SU-DHL-6 (cell line): ENCODE measurements around the gene MMP11.

Experiments used
- H2AFZ ChIP-seq: fragments of 200-600 bp; sonication (generic); 2 replicates; pipeline ENCODE4 v1.6.1; 2014; ENCODE audit warnings: low read depth, mild to moderate bottlenecking, moderate library complexity, mixed read lengths, antibody characterized with exemption, low read length; ENCODE audit not compliant: severe bottlenecking
- H3F3A ChIP-seq: fragments of 200-600 bp; shearing (Covaris generic); 2 replicates; pipeline ENCODE4 v1.6.0; 2016; ENCODE audit warnings: antibody characterized with exemption, mild to moderate bottlenecking; ENCODE audit not compliant: insufficient read depth
- H3K27ac ChIP-seq: fragments of 200-600 bp; sonication (generic); 2 replicates; pipeline ENCODE4 v1.5.1; 2016; ENCODE audit warnings: low read depth, mild to moderate bottlenecking, low read length, moderate library complexity, mixed read lengths
- H3K27me3 ChIP-seq: fragments of 200-600 bp; sonication (generic), shearing (Covaris generic); 2 replicates; pipeline ENCODE4 v1.6.0; 2014; ENCODE audit warnings: mild to moderate bottlenecking, low read length
- H3K36me3 ChIP-seq: fragments of 200-600 bp; sonication (generic); 2 replicates; pipeline ENCODE4 v1.6.1; 2014; ENCODE audit warnings: mild to moderate bottlenecking, low read length, mixed read lengths
- H3K4me2 ChIP-seq: fragments of 300-600, 200-600 bp; shearing (Covaris generic), sonication (generic); 2 replicates; pipeline ENCODE4 v1.6.0; 2014; ENCODE audit warnings: low read length, low read depth, mild to moderate bottlenecking; ENCODE audit not compliant: poor library complexity, severe bottlenecking
- H3K4me3 ChIP-seq: fragments of 200-600 bp; sonication (generic); 2 replicates; pipeline ENCODE4 v1.5.1; 2014; ENCODE audit warnings: antibody characterized with exemption, low read length, mild to moderate bottlenecking, mixed read lengths; ENCODE audit not compliant: insufficient read depth, poor library complexity, severe bottlenecking
- H3K79me2 ChIP-seq: fragments of 200-600 bp; sonication (generic); 2 replicates; pipeline ENCODE4 v1.6.1; 2014; ENCODE audit warnings: mild to moderate bottlenecking, low read length, moderate library complexity; ENCODE audit not compliant: insufficient read depth
- H3K9ac ChIP-seq: fragments of 200-600 bp; sonication (generic); 2 replicates; pipeline ENCODE4 v1.7.0; 2014; ENCODE audit warnings: mild to moderate bottlenecking, low read length
- H3K9me2 ChIP-seq: fragments of 200-600 bp; sonication (generic); replicated peaks from 2 replicates; pipeline ENCODE4 v1.6.1; 2014; ENCODE audit warnings: low read length; ENCODE audit not compliant: insufficient read depth
- H3K9me3 ChIP-seq: fragments of 200-600 bp; sonication (generic); 2 replicates; pipeline ENCODE4 v1.6.1; 2014; ENCODE audit warnings: low read length, mixed read lengths; ENCODE audit not compliant: insufficient read depth
- H4K20me1 ChIP-seq: fragments of 200-600 bp; sonication (generic); 2 replicates; pipeline ENCODE4 v1.6.1; 2014; ENCODE audit warnings: low read depth, mild to moderate bottlenecking, antibody characterized with exemption, low read length, moderate library complexity, mixed read lengths
- CTCF ChIP-seq: fragments of 200-600 bp; sonication (generic); IDR thresholded peaks from one replicate; pipeline ENCODE4 v1.5.1; 2017; ENCODE audit warnings: antibody characterized with exemption, mild to moderate bottlenecking, low read length, moderate library complexity; ENCODE audit not compliant: insufficient read depth, poor library complexity, severe bottlenecking
- EZH2phosphoT487 ChIP-seq: fragments of 200-600 bp; sonication (generic), shearing (Covaris generic); conservative IDR thresholded peaks from 2 replicates; pipeline ENCODE4 v1.6.1; 2018; ENCODE audit warnings: mild to moderate bottlenecking, antibody characterized with exemption, low read length, moderate library complexity, mixed read lengths

Gene MMP11

GRCh38 chr22:23744485-23744884, 28.2 kb upstream of the MMP11 start:
- H4K20me1 ChIP-seq: no peaks in the 10 kb centered on the region
- H3K27ac ChIP-seq: no peak overlapping the region
- no peak overlapping the region for H3K4me3 ChIP-seq

DNA sequence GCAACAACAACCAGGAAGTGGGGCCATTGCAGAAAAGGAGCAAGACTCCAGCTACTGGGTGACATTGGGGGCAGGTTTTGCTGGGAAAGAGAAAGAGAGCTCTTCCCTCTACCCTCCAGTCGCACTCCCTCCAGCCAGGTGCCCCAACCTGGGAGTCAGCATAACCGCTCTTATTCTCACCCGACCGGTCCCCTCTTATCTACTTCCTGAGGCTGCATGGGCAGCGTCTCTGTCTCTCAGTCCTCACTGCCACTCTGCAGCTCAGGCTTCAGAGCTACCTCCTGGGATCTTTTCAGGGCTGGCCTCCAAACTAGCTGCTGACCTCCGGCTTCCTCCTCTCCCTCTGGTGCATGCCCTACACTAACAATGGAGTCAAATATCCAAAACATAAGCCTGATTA, 26.9 kb upstream of the MMP11 start:
- Histone ChIP-seq H3K27ac (no peak overlapping the region), H3K9ac (no peak overlapping the region), H3K4me3 (no peak overlapping the region), H3K36me3 (no peaks in the 10 kb centered on the region), H3K27me3 (no peaks in the 10 kb centered on the region), H2AFZ (no peak overlapping the region), H4K20me1 (no peaks in the 10 kb centered on the region), H3F3A (no peaks in the 10 kb centered on the region), H3K9me3 (no peaks in the 10 kb centered on the region), H3K9me2 (no peaks in the 10 kb centered on the region), H3K79me2 (no peaks in the 10 kb centered on the region), H3K4me2 (no peak overlapping the region)
- TF ChIP-seq EZH2phosphoT487: no peak
- TF ChIP-seq CTCF: no peak

More at GRCh38 chr22:23744485-23744884, 28.2 kb upstream of the MMP11 start:
- no peaks in the 10 kb centered on the region for H3F3A ChIP-seq
- TF ChIP-seq EZH2phosphoT487 (no peak), CTCF (no peak)
- H3K4me2 ChIP-seq: no peak overlapping the region
- H3K9me2 ChIP-seq: no peaks in the 10 kb centered on the region
- H3K79me2 ChIP-seq: no peaks in the 10 kb centered on the region
- H2AFZ ChIP-seq: no peak overlapping the region
- no peaks in the 10 kb centered on the region for H3K36me3 ChIP-seq
- no peak overlapping the region for H3K9ac ChIP-seq
- no peaks in the 10 kb centered on the region for H3K27me3 ChIP-seq
- no peaks in the 10 kb centered on the region for H3K9me3 ChIP-seq

GRCh38 chr22:23749841-23750301, 22.8 kb upstream of the MMP11 start:
- Histone ChIP-seq H3K27me3 (no peaks in the 10 kb centered on the region), H3K4me2 (peak overlapping the region; percentile 90), H3K9ac (no peak overlapping the region; the same call in 1 of the 2 replicates), H3K9me2 (no peaks in the 10 kb centered on the region), H3K27ac (no peak overlapping the region), H3K36me3 (no peaks in the 10 kb centered on the region), H2AFZ (no peak overlapping the region), H3K79me2 (peaks cover 7% of the 10 kb centered on the region; the same call in 1 of the 2 replicates), H3F3A (peaks cover 32% of the 10 kb centered on the region), H3K4me3 (peak overlapping the region; percentile 59), H3K9me3 (no peaks in the 10 kb centered on the region), H4K20me1 (no peaks in the 10 kb centered on the region)
- TF ChIP-seq CTCF (no peak), EZH2phosphoT487 (no peak)
